HEK293T (cell line): ENCODE results near the gene TBC1D3B.

Experiments used
- ARNT ChIP-seq: fragments of 450-650 bp; IDR thresholded peaks from 2 replicates; pipeline ENCODE4 v1.6.1; 2017; ENCODE audit warnings: mild to moderate bottlenecking
- BHLHE40 ChIP-seq: fragments of 450-650 bp; IDR thresholded peaks from 2 replicates; pipeline ENCODE4 v1.6.1; 2016; ENCODE audit warnings: mild to moderate bottlenecking, moderate library complexity, borderline replicate concordance
- CTBP1 ChIP-seq: fragments of 450-650 bp; IDR thresholded peaks from 2 replicates; pipeline ENCODE4 v1.6.1; 2016; ENCODE audit warnings: borderline replicate concordance
- ELF4 ChIP-seq: fragments of 450-650 bp; IDR thresholded peaks from 2 replicates; pipeline ENCODE4 v1.6.1; 2017; ENCODE audit warnings: antibody characterized with exemption
- FOXA1 ChIP-seq: fragments of 450-650 bp; IDR thresholded peaks from 2 replicates; pipeline ENCODE4 v1.6.1; 2016; ENCODE audit warnings: mild to moderate bottlenecking
- FOXK2 ChIP-seq: fragments of 450-650 bp; IDR thresholded peaks from 2 replicates; pipeline ENCODE4 v1.6.1; 2016; ENCODE audit warnings: mild to moderate bottlenecking
- FOXM1 ChIP-seq: fragments of 450-650 bp; IDR thresholded peaks from 2 replicates; pipeline ENCODE4 v1.6.1; 2017; ENCODE audit warnings: mild to moderate bottlenecking, borderline replicate concordance
- LEF1 ChIP-seq: fragments of 450-650 bp; IDR thresholded peaks from 2 replicates; pipeline ENCODE4 v1.6.1; 2017; ENCODE audit warnings: mild to moderate bottlenecking, borderline replicate concordance
- NFRKB ChIP-seq: fragments of 450-650 bp; IDR thresholded peaks from 2 replicates; pipeline ENCODE4 v1.6.1; 2016; ENCODE audit warnings: mild to moderate bottlenecking, moderate library complexity
- SP1 ChIP-seq: fragments of 450-650 bp; IDR thresholded peaks from 2 replicates; pipeline ENCODE4 v1.6.1; 2017
- SUZ12 ChIP-seq: fragments of 450-650 bp; IDR thresholded peaks from 2 replicates; pipeline ENCODE4 v1.6.1; 2016; ENCODE audit warnings: mild to moderate bottlenecking
- ZNF384 ChIP-seq: fragments of 450-650 bp; IDR thresholded peaks from 2 replicates; pipeline ENCODE4 v1.6.1; 2016
- TF ChIP-seq, protein P1 (sequence below): fragments of 450-650 bp; IDR thresholded peaks from 2 replicates; pipeline ENCODE4 v1.6.1; 2016

DNA sequence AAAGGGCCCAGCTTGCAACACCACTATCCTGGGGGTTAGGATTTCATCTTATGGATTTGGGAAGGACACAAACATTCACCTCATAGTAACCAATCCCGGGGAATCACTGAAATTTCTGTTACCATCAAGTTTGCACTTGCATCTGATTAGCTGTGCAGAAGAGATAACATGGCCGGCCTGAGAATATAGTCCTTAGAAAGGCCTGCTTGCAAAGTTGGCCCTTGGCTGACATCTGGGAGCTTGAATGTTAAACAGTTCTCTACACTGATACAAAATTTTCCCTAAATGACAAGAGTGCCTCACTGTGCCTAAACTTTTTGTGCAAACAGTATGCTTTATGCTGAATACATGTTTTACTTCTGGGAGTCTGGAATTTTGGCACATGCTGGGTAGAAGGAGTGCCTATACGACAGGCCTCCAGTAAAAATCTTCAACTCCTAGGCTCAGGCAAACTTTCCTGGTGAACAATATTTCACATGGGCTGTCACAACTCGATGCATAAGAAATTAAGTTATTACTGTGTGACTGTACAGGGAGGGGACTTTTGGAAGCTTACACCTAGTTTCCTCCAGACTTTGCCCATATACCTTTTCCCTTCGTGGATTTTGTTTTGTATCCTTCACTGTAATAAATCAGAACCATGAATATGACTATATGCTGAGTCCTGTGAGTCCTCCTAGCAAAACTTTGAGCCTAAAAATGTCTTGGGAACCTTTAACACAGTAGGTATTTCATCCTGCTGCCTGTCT lies 31.3 kb downstream of the TBC1D3B start:
- TF ChIP-seq LEF1, result no peak
- TF ChIP-seq SP1, result no peak
- no peak for TF ChIP-seq FOXA1
- no peak for TF ChIP-seq SUZ12
- no peak for TF ChIP-seq ZNF384
- TF ChIP-seq ARNT, result no peak
- no peak for TF ChIP-seq FOXK2
- no peak for TF ChIP-seq ELF4
- TF ChIP-seq, protein P1, sequence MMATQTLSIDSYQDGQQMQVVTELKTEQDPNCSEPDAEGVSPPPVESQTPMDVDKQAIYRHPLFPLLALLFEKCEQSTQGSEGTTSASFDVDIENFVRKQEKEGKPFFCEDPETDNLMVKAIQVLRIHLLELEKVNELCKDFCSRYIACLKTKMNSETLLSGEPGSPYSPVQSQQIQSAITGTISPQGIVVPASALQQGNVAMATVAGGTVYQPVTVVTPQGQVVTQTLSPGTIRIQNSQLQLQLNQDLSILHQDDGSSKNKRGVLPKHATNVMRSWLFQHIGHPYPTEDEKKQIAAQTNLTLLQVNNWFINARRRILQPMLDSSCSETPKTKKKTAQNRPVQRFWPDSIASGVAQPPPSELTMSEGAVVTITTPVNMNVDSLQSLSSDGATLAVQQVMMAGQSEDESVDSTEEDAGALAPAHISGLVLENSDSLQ, result no peak
- TF ChIP-seq CTBP1, result no peak
- TF ChIP-seq FOXM1, result no peak
- TF ChIP-seq NFRKB, result no peak
- no peak for TF ChIP-seq BHLHE40
